ENCODE results near the gene VCL.

DNA sequence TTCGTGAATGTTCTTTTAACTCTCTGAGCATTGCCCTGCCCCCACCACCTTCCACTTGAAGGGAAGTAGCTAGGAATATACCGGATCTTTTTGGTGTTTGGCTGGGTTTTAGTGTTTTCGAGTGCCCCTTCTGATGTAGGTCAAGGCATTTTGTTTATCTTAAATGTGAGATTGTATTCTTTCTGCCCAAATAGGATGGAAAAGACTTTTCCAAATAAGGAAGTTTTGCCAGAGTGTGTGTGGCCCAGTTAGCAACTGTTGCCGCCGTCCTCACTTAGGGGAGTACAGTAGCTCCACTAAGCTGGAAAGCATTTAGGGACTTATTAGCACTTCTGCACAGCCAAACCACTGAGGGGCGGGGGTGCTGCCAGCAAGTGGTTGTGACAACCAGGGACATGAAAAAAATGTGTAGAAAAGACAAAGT, 29.8 kb upstream of the VCL start:
- TF ChIP-seq CTCF (IDR thresholded peaks at IDR 0.05): no peak
- no peak for TF ChIP-seq POLR2A (IDR thresholded peaks at IDR 0.05)
